ENCODE measurements around the gene POLR1A.

DNA sequence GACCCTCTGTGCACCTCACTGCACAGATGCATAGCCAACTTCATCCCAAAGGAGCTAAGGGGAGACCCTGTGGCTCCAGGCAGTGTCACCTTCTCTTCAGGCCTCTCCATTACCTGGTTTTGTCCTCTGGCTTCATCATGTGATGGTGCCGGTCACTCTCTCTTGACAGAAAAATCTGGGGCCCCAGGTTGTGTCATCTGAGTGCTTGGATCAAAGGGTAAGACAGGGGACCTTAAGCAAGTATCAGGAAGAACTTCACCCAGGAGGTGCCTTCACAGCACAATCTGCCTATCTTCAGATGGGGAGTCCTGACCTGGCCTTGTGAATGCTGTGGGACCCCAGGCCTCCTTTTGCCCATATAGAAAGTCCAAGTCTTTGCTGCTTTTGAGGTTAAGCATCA, 104.4 kb downstream of the POLR1A start:
- TF ChIP-seq CTCF (IDR thresholded peaks at IDR 0.05) (no peak), POLR2A (IDR thresholded peaks at IDR 0.05) (no peak), POLR2AphosphoS5 (IDR thresholded peaks at IDR 0.05; ENCODE audit: insufficient read depth in 1 of 2, low read depth in 1 of 2) (no peak)
